C4-2B (cell line): Measurements from ENCODE around the gene ST6GALNAC6.
"Not testable (repeated sequence)": the region's sequence is repeated elsewhere in the genome, so short reads cannot be mapped to it uniquely, and the experiment has no call there.

Source experiments
- H3K27ac ChIP-seq: fragments of 450-650 bp; 2 replicates; pipeline ENCODE4 v1.5.1; 2017
- ZFX ChIP-seq: fragments of 450-650 bp; IDR thresholded peaks from 2 replicates; pipeline ENCODE4 v1.6.1; 2017
- TF ChIP-seq, protein P1 (sequence below): fragments of 450-650 bp; conservative IDR thresholded peaks from 2 replicates; pipeline ENCODE4 v1.5.1; 2017; ENCODE audit warnings: mild to moderate bottlenecking

ST6GALNAC6 gene

DNA sequence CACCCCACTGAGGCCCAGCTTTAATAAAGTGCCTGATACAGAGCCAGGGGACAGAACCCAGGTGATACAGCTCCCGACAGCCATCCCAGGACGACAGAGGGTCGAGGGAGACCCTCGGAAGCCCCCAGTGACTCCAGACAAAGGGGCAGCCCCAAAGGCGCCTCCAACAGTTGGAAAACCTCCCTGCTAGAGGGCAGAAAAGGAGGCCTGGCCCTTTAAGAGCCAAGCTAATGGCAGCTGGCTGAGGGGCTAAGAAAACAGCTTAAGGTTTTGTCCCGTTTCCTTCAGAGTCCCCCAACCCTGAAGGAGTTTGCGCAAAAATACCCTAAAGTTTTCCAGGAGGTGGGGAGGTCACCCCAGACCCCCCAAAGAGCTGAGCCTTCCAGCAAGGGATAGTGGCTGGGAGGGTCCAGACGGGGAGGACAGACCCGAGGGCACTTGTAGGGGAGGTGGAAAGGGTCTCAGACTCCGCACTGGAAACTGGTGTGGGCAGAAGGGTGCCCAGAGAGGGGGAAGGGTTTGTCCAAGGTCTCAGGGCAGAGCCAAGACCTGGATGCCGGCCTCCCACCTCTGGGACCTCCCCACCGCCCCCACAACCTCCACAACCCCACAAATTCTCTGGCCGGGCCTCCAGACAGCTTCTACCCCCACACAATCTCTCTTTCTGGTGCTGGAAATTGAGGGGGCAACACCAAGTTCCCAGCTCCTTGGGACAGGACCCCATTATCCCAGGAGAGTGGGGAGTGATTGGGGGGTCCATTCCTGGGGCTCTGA, 13.7 kb downstream of the ST6GALNAC6 start:
- TF ChIP-seq, protein P1, sequence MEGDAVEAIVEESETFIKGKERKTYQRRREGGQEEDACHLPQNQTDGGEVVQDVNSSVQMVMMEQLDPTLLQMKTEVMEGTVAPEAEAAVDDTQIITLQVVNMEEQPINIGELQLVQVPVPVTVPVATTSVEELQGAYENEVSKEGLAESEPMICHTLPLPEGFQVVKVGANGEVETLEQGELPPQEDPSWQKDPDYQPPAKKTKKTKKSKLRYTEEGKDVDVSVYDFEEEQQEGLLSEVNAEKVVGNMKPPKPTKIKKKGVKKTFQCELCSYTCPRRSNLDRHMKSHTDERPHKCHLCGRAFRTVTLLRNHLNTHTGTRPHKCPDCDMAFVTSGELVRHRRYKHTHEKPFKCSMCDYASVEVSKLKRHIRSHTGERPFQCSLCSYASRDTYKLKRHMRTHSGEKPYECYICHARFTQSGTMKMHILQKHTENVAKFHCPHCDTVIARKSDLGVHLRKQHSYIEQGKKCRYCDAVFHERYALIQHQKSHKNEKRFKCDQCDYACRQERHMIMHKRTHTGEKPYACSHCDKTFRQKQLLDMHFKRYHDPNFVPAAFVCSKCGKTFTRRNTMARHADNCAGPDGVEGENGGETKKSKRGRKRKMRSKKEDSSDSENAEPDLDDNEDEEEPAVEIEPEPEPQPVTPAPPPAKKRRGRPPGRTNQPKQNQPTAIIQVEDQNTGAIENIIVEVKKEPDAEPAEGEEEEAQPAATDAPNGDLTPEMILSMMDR = no peak
- no peak overlapping the region for H3K27ac ChIP-seq

DNA sequence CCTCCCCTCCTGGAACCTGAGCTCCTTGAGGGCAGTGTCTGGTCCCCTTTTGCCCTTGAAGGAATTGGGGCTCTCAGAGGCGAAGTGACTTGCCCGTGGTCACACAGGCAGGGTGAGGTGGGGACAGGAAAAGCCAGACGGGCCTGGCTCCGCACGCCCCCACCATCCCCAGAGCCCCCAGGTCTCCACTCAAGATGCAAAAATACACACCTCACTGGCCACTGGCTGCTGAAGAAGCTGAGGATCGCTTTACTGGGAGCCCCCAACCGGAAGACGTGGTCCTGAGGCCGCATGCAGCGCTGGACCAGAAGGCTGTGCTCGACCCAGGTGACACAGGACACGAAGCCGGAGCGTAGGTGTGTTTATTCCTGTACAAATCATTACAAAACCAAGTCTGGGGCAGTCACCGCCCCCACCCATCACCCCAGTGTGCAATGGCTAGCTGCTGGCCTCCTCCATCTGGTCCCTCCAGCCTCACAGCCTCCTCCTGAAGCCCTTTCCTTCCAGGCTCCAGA, 14.4 kb downstream of the ST6GALNAC6 start:
- no peak overlapping the region for H3K27ac ChIP-seq
- TF ChIP-seq, protein P1 = no peak
- TF ChIP-seq ZFX = no peak

DNA sequence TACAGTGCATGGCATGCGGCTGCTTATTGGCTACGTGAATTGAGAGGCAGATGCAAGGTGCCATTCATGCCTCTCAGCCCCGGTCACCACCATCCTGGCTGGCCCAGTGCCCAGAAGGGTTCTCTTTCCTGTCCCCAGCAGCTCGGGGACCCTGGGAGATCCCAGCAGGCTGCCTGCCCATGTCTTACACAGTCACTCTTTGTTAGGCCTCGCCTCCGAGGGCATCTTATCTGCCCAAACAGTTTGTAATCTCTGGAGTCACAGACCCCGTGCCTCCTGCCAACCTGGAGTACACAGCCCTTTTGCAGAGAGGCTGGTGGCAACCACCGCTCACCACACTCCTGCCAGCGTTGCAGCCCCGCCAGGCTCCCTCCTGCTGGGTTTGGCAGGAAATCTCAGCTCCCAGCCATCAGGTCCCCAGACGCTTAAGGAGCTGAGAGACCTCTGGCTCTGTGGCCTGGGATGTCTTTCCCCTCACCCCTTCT, 14.9 kb downstream of the ST6GALNAC6 start:
- no peak for TF ChIP-seq ZFX
- TF ChIP-seq, protein P1 = no peak
- no peak overlapping the region for H3K27ac ChIP-seq

DNA sequence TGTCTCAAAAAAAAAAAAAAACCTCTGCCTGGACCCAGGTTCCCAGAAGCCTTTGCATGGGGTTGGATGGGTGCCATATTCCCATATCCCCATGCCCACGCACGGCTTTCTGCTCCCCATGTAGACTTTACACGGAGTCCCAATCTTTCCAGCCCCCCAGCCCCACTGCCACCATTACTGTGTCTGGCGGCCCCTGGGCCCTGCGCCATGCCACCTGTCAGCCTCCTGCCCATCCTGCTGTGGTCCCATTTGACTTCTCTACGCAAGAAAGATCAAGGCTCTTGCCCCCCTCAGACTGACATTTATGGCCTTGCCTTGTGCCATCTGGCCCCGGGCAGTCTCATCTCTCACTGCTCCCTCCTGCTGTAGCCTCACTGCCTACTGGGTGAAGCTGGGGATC, 15.4 kb downstream of the ST6GALNAC6 start:
- no peak overlapping the region for H3K27ac ChIP-seq
- TF ChIP-seq, protein P1 = no peak
- TF ChIP-seq ZFX = no peak

DNA sequence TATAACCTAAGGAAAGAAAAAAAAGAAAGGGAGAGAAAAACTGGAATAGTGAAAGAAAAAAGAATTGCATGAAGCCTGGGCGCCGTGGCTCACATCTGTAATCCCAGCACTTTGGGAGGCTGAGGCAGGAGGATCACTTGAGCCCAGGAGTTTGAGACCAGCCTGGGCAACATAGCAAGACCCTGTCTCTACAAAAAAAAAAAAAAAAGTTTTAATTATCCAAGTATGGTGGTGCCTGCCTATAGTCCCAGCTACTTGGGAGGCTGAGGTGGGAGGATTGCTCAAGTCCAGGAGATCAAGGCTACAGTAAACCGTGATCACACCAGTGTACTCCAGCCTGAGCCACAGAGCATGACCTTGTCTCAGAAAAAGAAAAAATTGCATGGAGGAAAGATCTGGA, 17.7 kb downstream of the ST6GALNAC6 start:
- H3K27ac ChIP-seq = not testable (repeated sequence)

DNA sequence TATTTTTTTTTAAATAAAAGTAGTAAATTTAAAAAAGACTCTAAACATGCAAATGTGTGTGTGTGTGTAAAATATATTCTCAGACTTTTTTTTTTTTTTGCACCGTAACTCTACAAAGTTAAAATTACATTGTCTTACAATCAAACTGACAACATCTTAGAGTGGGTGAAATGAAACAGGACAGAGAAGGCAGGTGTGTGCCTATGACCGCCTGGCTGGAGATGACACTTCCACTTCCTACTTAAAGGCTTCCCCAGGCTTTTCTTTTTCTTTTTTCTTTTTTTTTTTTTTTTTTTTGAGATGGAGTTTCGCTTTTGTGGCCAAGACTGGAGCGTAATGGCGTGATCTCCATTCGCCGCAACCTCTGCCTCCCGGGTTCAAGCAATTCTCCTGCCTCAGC, 19.3 kb downstream of the ST6GALNAC6 start:
- no peak overlapping the region for H3K27ac ChIP-seq
- TF ChIP-seq ZFX = no peak
- TF ChIP-seq, protein P1 = no peak

DNA sequence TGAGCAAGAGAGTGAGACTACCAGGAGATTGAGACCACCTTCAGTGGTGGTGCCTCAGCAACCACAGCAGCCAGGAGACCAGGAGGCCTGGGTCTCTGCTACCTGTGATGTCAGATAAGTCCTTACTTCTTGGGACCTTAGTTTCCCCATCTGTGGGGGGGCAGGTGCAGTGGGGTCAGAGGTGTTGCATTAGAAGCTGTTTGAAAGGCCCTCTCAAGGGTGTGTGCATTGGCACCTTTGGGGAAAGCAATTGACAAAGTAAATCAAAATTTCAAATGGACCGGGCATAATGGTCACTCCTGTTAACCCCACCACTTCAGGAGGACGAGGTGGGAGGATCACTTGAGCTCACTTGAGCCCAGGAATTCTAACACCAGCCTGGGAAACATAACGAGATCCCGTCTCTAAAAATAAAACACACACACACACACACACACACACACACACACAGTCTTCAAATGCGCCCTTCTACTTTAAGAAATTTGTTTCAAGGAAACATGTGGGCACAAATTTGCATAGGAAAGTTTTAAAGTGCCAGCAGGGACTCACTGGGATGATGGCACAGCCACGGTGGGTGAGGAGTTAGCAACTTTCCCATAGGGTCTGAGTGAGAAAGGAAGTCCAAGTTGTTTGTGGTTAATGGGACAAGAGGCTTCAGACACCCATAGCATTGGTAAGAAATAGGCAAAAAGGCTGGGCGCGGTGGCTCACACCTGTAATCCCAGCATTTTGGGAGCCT, 20.6 kb downstream of the ST6GALNAC6 start:
- no peak for TF ChIP-seq ZFX
- TF ChIP-seq, protein P1 = no peak
- no peak overlapping the region; the same call in 1 of the 2 replicates for H3K27ac ChIP-seq
